GM19025 (cell line): ENCODE results near the gene FKBP6.
"Not testable (repeated sequence)": the region's sequence is repeated elsewhere in the genome, so short reads cannot be mapped to it uniquely, and the experiment has no call there.

Experiments
- ATAC-seq: cut with Tn5 transposase; IDR thresholded peaks from one replicate; pipeline ENCODE4 v1.9.1; 2021; ENCODE audit warnings: mild to moderate bottlenecking, low read depth, moderate library complexity; ENCODE audit not compliant: unreplicated experiment

FKBP6 gene

GRCh38 chr7:73354196-73354595 lies 26.2 kb downstream of the FKBP6 start:
- ATAC-seq: no peak

- no peak for ATAC-seq
Observed at GRCh38 chr7:73354821-73355220, 26.9 kb downstream of the FKBP6 start.

GRCh38 chr7:73356159-73356558 lies 28.2 kb downstream of the FKBP6 start:
- no peak for ATAC-seq

GRCh38 chr7:73358590-73359275 lies 30.8 kb downstream of the FKBP6 start:
- no peak for ATAC-seq

- ATAC-seq: no peak
Observed at GRCh38 chr7:73359306-73359705, 31.3 kb downstream of the FKBP6 start.

GRCh38 chr7:73359746-73360375 lies 31.9 kb downstream of the FKBP6 start:
- ATAC-seq: no peak

- not testable (repeated sequence) for ATAC-seq
Observed at GRCh38 chr7:73360590-73360989, 32.6 kb downstream of the FKBP6 start.

GRCh38 chr7:73363225-73364005 lies 35.5 kb downstream of the FKBP6 start:
- ATAC-seq: no peak

- no peak for ATAC-seq
Observed at GRCh38 chr7:73364006-73364728, 36.2 kb downstream of the FKBP6 start.

GRCh38 chr7:73366127-73366526 lies 38.2 kb downstream of the FKBP6 start:
- no peak for ATAC-seq

GRCh38 chr7:73366990-73367389 lies 39.0 kb downstream of the FKBP6 start:
- ATAC-seq: no peak

GRCh38 chr7:73369009-73369408 lies 41.0 kb downstream of the FKBP6 start:
- no peak for ATAC-seq

- no peak for ATAC-seq
Observed at GRCh38 chr7:73369622-73370021, 41.7 kb downstream of the FKBP6 start.

GRCh38 chr7:73373741-73374140 lies 45.8 kb downstream of the FKBP6 start:
- no peak for ATAC-seq

- ATAC-seq: not testable (repeated sequence)
Observed at GRCh38 chr7:73376262-73376661, 48.3 kb downstream of the FKBP6 start.

GRCh38 chr7:73376671-73377412 lies 48.9 kb downstream of the FKBP6 start:
- ATAC-seq: no peak

- not testable (repeated sequence) for ATAC-seq
Observed at GRCh38 chr7:73377413-73378200, 49.6 kb downstream of the FKBP6 start.

GRCh38 chr7:73382934-73383503 lies 55.1 kb downstream of the FKBP6 start:
- no peak for ATAC-seq

- no peak for ATAC-seq
Observed at GRCh38 chr7:73387221-73387828, 59.4 kb downstream of the FKBP6 start.
